Measurements from ENCODE around the gene MARK2. TPM values are rescaled to one million over a fixed set of nuclear protein-coding genes. Genes with fewer than 3 reads are reported as not detected.

MARK2 gene
- total RNA-seq: 33.5 TPM

DNA sequence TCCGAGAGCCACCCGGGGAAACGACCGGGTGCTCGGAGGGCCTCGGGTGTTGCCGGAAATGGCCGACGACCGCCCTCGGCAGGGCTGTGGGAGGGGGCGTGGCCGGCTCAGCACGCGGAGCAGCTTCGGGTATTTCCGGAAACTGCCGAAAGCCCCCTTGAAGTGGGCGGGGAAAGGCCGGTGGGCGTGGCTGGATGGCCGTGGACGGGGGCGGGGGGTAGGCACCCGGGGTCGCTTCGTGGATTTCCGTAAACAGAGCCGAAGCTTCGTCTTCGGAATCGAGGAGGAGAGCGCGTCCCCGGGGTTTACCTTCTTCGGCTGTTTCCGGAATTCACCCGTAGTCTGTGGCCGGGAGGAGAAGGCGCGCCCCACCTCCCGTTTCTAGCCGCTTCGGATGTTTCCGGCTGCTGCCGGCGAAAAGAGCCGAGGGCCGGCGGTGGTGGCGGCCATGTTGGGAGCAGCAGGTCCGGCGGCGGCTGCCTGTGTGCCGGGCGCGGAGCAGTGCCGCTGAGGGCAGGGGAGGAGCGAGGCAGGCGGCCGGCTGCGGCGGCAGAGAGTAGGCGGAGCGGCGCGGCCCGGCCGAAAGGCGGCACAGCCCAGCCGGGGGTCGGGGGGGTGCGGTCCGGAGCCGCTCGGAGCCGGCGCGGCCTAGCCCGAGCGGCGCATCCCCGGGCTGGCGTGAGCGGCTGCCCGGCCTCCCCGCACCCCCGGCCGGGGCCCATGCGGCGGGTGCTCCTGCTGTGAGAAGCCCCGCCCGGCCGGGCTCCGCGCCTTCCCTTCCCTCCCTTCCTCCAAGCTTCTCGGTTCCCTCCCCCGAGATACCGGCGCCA, at the start of gene MARK2:
MARK2 (plus strand) TSS at position 433 of the 830 bp plus-strand sequence; CDS start at position 830, 397 bp downstream.

DNA sequence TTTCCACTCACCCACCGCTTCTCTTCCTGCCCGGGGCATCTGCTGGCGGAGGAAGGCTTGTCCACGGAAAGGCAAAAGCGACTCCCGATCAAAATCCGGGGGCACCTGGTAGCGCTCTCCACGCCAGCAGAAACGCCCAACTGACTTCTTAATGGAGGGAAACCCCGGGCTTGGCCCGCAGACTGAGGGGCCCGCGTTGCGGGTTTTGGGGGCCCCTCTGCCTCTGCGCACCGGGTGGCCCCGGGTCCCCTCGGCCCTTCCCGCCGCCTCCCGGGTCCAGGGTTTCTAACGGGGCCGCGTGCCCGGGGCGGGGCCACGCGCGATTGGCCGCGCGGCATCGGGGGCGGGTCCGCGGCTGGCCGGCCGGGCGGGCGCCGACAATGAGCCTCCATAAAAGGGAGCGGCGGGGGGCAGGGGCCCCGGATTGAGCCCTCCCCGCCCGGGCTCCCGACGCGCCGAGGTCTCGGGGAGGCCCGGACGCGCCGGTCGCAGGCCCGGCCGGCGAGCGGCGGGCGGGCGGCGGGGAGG, 25.8 kb upstream of the MARK2 start, which contains the start of gene SPINDOC:
SPINDOC (plus strand) TSS at position 422 of the 528 bp plus-strand sequence. CDS start 231 bp downstream, outside the sequence.

DNA sequence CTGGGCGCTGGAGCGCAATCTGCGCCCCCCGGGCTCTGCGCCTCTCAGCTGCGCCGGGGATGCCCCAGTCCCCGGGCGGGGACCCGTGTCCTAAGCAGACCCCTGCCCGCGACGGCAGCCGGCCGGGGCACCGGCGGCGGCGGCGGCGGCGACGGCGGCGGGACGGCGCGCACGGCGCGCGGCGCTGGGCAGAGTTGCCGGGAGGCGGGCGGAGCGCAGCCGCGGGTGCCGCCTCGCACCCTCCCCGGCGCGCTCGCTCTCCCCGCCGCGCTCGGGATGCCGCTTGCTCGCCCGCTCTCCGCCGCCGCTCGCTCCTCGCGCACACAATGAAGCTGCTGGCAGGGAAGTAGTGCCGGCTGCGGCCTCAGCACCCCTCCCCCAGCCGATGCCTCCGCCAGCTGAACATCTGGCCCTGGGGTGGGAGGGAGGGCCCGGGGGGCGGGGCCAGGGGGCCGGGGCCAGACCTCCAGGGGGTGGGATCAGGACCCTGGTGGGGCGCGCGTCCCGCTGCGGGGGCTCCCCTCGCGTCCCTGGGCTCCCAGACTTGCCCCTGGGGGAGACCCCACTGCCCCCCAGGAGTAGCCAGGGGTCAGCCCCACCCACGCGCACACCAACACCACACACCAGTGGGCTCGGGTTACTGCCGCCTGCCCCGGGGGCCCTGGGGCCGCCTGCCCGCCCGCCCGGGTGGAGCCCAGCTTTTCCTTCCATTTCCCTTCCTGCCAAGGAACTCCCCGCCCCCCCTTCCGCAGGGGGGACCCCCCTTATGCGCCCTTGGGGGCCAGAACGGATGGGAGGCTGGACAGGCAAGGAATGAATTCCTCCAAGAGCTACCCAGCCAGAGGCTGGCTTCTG, 78.2 kb downstream of the MARK2 start, which contains the start of gene RCOR2:
RCOR2 (minus strand) TSS at position 328 of the 855 bp plus-strand sequence. CDS start 708 bp downstream, outside the sequence.

DNA sequence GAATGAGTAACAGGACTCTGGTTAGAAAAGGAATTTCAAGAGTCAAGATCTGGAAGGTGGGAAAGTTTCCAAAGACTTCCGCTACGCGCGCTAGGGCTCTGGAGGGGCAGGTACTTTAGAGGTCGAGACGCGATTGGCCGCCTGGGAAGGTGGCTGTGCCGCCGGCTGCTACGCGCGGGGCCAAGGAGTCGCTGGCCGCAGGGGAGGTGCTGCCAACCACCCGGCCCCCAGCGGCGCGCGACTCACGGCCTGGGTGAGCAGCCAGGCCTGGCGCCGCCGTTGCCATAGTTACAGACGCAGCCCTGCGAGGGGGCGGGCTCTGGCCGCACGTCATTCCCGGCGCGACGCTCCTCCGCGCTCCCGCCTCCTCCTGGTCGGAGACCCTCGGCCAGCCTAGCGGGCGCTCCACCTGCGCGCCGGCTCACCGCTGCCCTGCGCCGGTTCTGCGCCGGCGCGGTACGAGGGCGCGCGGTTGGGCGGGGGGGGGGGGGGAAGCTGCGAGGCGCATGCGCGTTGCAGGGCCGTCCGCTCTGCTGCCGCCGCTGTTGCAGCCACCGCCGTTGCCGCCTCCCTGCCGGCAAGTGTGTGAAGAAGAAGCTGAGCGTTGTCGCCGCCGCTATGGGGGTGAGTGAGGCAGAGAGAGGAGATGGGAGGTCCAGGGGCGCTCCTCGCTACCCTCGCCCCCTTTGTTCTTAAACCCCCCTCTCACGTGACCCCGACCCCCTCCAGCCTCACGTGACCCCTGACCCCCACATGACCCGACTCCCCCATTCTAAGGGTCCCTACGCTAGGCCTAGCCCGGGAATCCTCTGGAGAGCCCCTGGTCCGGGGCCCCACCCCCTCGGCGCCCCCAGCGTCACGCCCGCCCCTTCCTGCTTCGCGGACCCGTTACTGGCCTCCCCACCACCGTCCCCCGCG, 99.8 kb downstream of the MARK2 start, which contains the start of gene NAA40:
NAA40 (plus strand) TSS at position 524 of the 918 bp plus-strand sequence; CDS start at position 619, 95 bp downstream.

Small RNA genes within 50 kb of the gene (small RNA-seq; reads per million reads assigned to genes)
- gene AP006289.1 (ENCODE audit: low replicate concordance) (not detected), gene RN7SL596P (ENCODE audit: low replicate concordance) (not detected), gene RNU6-1306P (ENCODE audit: low replicate concordance) (not detected)

Other genes with a start within 250 kb of the MARK2 start
- 3.1 TPM for gene PLAAT3, start 224.7 kb upstream of the MARK2 start, total RNA-seq
- gene ATL3, start 167.7 kb upstream of the MARK2 start, total RNA-seq: 17.2 TPM
- gene RTN3, start 157.6 kb upstream of the MARK2 start, total RNA-seq: 319 TPM
- 87.3 TPM for gene ZFTA, start 70.3 kb upstream of the MARK2 start, total RNA-seq
- 13.8 TPM for gene SPINDOC, start 25.7 kb upstream of the MARK2 start, total RNA-seq
- 16.0 TPM for gene RCOR2, start 78.1 kb downstream of the MARK2 start, total RNA-seq
- gene NAA40, start 99.9 kb downstream of the MARK2 start, total RNA-seq: 26.6 TPM
- 194 TPM for gene COX8A, start 135.5 kb downstream of the MARK2 start, total RNA-seq
- gene OTUB1, start 147.3 kb downstream of the MARK2 start, total RNA-seq: 37.9 TPM
- 11.9 TPM for gene FLRT1, start 196.8 kb downstream of the MARK2 start, total RNA-seq